SH-SY5Y (cell line): ENCODE data around the gene CASKIN2.

Experiments used
- GATA2 ChIP-seq: IDR thresholded peaks from 2 replicates; pipeline ENCODE4 v1.6.1; 2011; ENCODE audit warnings: mild to moderate bottlenecking, low read depth, low read length
- GATA3 ChIP-seq: IDR thresholded peaks from 2 replicates; pipeline ENCODE4 v1.6.1; 2011; ENCODE audit warnings: low read depth, mild to moderate bottlenecking, low read length, moderate library complexity

DNA sequence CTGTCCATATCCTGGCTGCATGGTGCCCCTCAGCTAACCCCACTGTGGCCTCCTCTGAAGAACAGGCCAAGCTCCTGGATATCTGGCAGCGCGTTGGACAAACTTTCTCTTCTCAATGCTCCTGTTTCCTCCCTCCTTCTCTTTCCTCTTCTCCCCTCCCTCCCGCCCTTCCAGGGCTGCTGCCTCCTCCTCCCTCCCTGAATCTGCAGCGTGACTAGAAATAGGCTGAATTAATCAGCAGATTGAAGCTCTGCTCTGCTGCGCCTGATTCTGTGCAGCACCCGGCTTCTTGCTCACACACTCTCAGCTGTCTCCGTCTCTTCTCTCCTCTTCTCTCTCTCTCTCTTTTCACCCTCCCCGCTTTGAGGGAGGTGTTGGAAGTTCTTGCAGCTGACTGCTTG is 39.1 kb downstream of the CASKIN2 start:
- TF ChIP-seq GATA3 (no peak), GATA2 (no peak)
